ENCODE measurements around the gene WDR62. TPM values are rescaled to one million over a fixed set of nuclear protein-coding genes. Genes with fewer than 3 reads are reported as not detected.

WDR62 gene
- polyA plus RNA-seq, 1 donor (not counting 4 experiments of a cell fraction or from before 2014, with no cell fraction given), result 2.3 TPM

GRCh38 chr19:36093687-36094086 lies 39.0 kb downstream of the WDR62 start:
- Histone ChIP-seq H3K4me2 (ENCODE audit: control insufficient read depth, extremely low read depth, insufficient read depth, low read depth, low read length) (no peak overlapping the region), H2AFZ (ENCODE audit: control insufficient read depth, low read length) (no peak overlapping the region), H3K9ac (ENCODE audit: control insufficient read depth, extremely low read depth, insufficient read depth, low read length) (no peak overlapping the region), H3K79me2 (ENCODE audit: control insufficient read depth, insufficient read depth, low read length) (no peaks in the 10 kb centered on the region), H3K4me1 (ENCODE audit: control insufficient read depth, extremely low read depth, insufficient read depth, low read length) (no peaks in the 10 kb centered on the region), H3K27ac (ENCODE audit: control insufficient read depth, insufficient read depth, low read length) (no peak overlapping the region), H3K36me3 (ENCODE audit: control insufficient read depth in 2 of 2, extremely low read depth in 1 of 2, insufficient read depth in 2 of 2, low read length in 2 of 2) (peaks cover 1 to 6% of the 10 kb centered on the region in 2 experiments), H3K27me3 (ENCODE audit: control insufficient read depth, extremely low read depth, insufficient read depth, low read length) (no peaks in the 10 kb centered on the region), H3K9me1 (ENCODE audit: control insufficient read depth, extremely low read depth, insufficient read depth, low read length) (no peaks in the 10 kb centered on the region), H4K20me1 (ENCODE audit: control insufficient read depth, extremely low read depth, insufficient read depth, low read length) (no peaks in the 10 kb centered on the region), H3K9me3 (ENCODE audit: control insufficient read depth, low read depth, low read length) (no peaks in the 10 kb centered on the region), H3K4me3 (ENCODE audit: control insufficient read depth in 2 of 3, extremely low read depth in 1 of 3, insufficient read depth in 2 of 3, low read depth in 1 of 3, low read length in 3 of 3) (no peak overlapping the region)
- dilution Hi-C loops (cut with MboI; ENCODE audit: extremely low pct_ligation_motif_present, low sequenced_read_pairs), result no loop called here
- TF ChIP-seq EZH2 (IDR thresholded peaks at IDR 0.05; ENCODE audit: low read length), result no peak
- no peak for TF ChIP-seq CTCF (optimal IDR thresholded peaks at IDR 0.05 in 1 of 3, IDR thresholded peaks at IDR 0.05 in 1 of 3, conservative IDR thresholded peaks at IDR 0.05 in 1 of 3; ENCODE audit: extremely low read depth in 1 of 3, insufficient read depth in 2 of 3, low read length in 3 of 3)
- FAIRE-seq (no peak), DNase-seq (ENCODE audit: low read depth, low spot score) (no peak)

GRCh38 chr19:36097036-36097435 lies 42.3 kb downstream of the WDR62 start:
- Histone ChIP-seq H2AFZ (ENCODE audit: control insufficient read depth, low read length) (no peak overlapping the region), H3K27ac (ENCODE audit: control insufficient read depth, insufficient read depth, low read length) (no peak overlapping the region), H3K4me3 (ENCODE audit: control insufficient read depth in 2 of 3, extremely low read depth in 1 of 3, insufficient read depth in 2 of 3, low read depth in 1 of 3, low read length in 3 of 3) (no peak overlapping the region), H3K9ac (ENCODE audit: control insufficient read depth, extremely low read depth, insufficient read depth, low read length) (no peak overlapping the region), H4K20me1 (ENCODE audit: control insufficient read depth, extremely low read depth, insufficient read depth, low read length) (no peaks in the 10 kb centered on the region), H3K27me3 (ENCODE audit: control insufficient read depth, extremely low read depth, insufficient read depth, low read length) (no peaks in the 10 kb centered on the region), H3K9me1 (ENCODE audit: control insufficient read depth, extremely low read depth, insufficient read depth, low read length) (no peaks in the 10 kb centered on the region), H3K4me1 (ENCODE audit: control insufficient read depth, extremely low read depth, insufficient read depth, low read length) (peaks cover 12% of the 10 kb centered on the region), H3K36me3 (ENCODE audit: control insufficient read depth in 2 of 2, extremely low read depth in 1 of 2, insufficient read depth in 2 of 2, low read length in 2 of 2) (peaks cover 1 to 2% of the 10 kb centered on the region in 2 experiments), H3K79me2 (ENCODE audit: control insufficient read depth, insufficient read depth, low read length) (no peaks in the 10 kb centered on the region), H3K4me2 (ENCODE audit: control insufficient read depth, extremely low read depth, insufficient read depth, low read depth, low read length) (no peak overlapping the region), H3K9me3 (ENCODE audit: control insufficient read depth, low read depth, low read length) (no peaks in the 10 kb centered on the region)
- FAIRE-seq (no peak), DNase-seq (ENCODE audit: low read depth, low spot score) (no peak)
- TF ChIP-seq EZH2 (IDR thresholded peaks at IDR 0.05; ENCODE audit: low read length) (no peak), CTCF (optimal IDR thresholded peaks at IDR 0.05 in 1 of 3, IDR thresholded peaks at IDR 0.05 in 1 of 3, conservative IDR thresholded peaks at IDR 0.05 in 1 of 3; ENCODE audit: extremely low read depth in 1 of 3, insufficient read depth in 2 of 3, low read length in 3 of 3) (no peak)
- dilution Hi-C loops (cut with MboI; ENCODE audit: extremely low pct_ligation_motif_present, low sequenced_read_pairs), result no loop called here
